Erythroblast (primary cell): Measurements from ENCODE around the gene SLC7A5.

Experiments
- GATA1 ChIP-seq: IDR thresholded peaks from 2 replicates; pipeline ENCODE4 v1.6.1; 2011; ENCODE audit warnings: low read depth, mild to moderate bottlenecking, control low read depth, low read length, moderate library complexity
- POLR2A ChIP-seq: IDR thresholded peaks from 2 replicates; pipeline ENCODE4 v1.6.1; 2011; ENCODE audit warnings: mild to moderate bottlenecking, low read length

DNA sequence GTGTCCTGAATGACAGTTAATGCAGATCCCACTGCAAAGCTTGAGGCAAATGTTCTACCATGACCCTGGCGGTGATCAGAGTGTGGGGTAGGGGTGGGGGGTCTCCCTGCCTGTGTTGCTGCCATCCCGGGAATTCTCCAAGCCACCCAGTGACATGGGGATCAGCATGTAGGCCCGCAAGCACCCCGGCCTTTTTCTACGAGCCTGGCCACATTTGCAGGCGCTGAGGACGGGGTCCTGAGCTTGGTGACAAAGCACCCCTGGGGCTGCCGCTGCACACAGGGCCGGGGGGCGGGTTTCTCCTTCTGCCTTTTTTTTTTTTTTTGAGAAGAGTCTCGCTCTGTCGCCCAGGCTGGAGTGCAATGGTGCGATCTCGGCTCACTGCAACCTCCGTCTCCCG, 35.8 kb downstream of the SLC7A5 start:
- no peak for TF ChIP-seq POLR2A
- TF ChIP-seq GATA1: no peak
